ENCODE data around the gene MICAL3.

The MICAL3 gene

GRCh38 chr22:17743661-17744411 is 280.5 kb downstream of the MICAL3 start:
- no peak overlapping the region for H3K9ac ChIP-seq (ENCODE audit: low read length)
- H3K4me3 ChIP-seq (ENCODE audit: low read length) = no peak overlapping the region
- H3K4me1 ChIP-seq (ENCODE audit: control insufficient read depth, insufficient read depth, low read length) = no peaks in the 10 kb centered on the region
- no peaks in the 10 kb centered on the region for H3K36me3 ChIP-seq (ENCODE audit: control insufficient read depth, insufficient read depth, low read length, severe bottlenecking)
- no peaks in the 10 kb centered on the region for H3K9me3 ChIP-seq (ENCODE audit: control insufficient read depth, low read length)
- H3K27me3 ChIP-seq (replicated peaks; ENCODE audit: control insufficient read depth, insufficient read depth, low read length) = no peaks in the 10 kb centered on the region
- no peak for DNase-seq (ENCODE audit: low read depth)

GRCh38 chr22:17742527-17742902 is 281.8 kb downstream of the MICAL3 start:
- peak; percentile 77 for DNase-seq (ENCODE audit: low read depth)
- Histone ChIP-seq H3K4me1 (ENCODE audit: control insufficient read depth, insufficient read depth, low read length) (no peaks in the 10 kb centered on the region), H3K9ac (ENCODE audit: low read length) (no peak overlapping the region), H3K4me3 (ENCODE audit: low read length) (no peak overlapping the region), H3K27me3 (replicated peaks; ENCODE audit: control insufficient read depth, insufficient read depth, low read length) (no peaks in the 10 kb centered on the region), H3K9me3 (ENCODE audit: control insufficient read depth, low read length) (no peaks in the 10 kb centered on the region), H3K36me3 (ENCODE audit: control insufficient read depth, insufficient read depth, low read length, severe bottlenecking) (peaks cover 5% of the 10 kb centered on the region)

GRCh38 chr22:17741866-17742526 is 282.4 kb downstream of the MICAL3 start:
- no peaks in the 10 kb centered on the region for H3K27me3 ChIP-seq (replicated peaks; ENCODE audit: control insufficient read depth, insufficient read depth, low read length)
- no peaks in the 10 kb centered on the region for H3K4me1 ChIP-seq (ENCODE audit: control insufficient read depth, insufficient read depth, low read length)
- no peak overlapping the region for H3K9ac ChIP-seq (ENCODE audit: low read length)
- H3K36me3 ChIP-seq (ENCODE audit: control insufficient read depth, insufficient read depth, low read length, severe bottlenecking) = peaks cover 6% of the 10 kb centered on the region
- H3K4me3 ChIP-seq (ENCODE audit: low read length) = no peak overlapping the region
- no peaks in the 10 kb centered on the region for H3K9me3 ChIP-seq (ENCODE audit: control insufficient read depth, low read length)
- DNase-seq (ENCODE audit: low read depth) = no peak

- peaks cover 23% of the 10 kb centered on the region for H3K36me3 ChIP-seq (ENCODE audit: control insufficient read depth, insufficient read depth, low read length, severe bottlenecking)
- no peak for DNase-seq (ENCODE audit: low read depth)
- H3K4me3 ChIP-seq (ENCODE audit: low read length) = no peak overlapping the region
- no peaks in the 10 kb centered on the region for H3K27me3 ChIP-seq (replicated peaks; ENCODE audit: control insufficient read depth, insufficient read depth, low read length)
- no peak overlapping the region for H3K9ac ChIP-seq (ENCODE audit: low read length)
- H3K4me1 ChIP-seq (ENCODE audit: control insufficient read depth, insufficient read depth, low read length) = no peaks in the 10 kb centered on the region
- H3K9me3 ChIP-seq (ENCODE audit: control insufficient read depth, low read length) = no peaks in the 10 kb centered on the region
Observed at GRCh38 chr22:17739196-17739975, 285.0 kb downstream of the MICAL3 start.

- H3K27me3 ChIP-seq (replicated peaks; ENCODE audit: control insufficient read depth, insufficient read depth, low read length) = no peaks in the 10 kb centered on the region
- no peak overlapping the region for H3K4me3 ChIP-seq (ENCODE audit: low read length)
- H3K9me3 ChIP-seq (ENCODE audit: control insufficient read depth, low read length) = no peaks in the 10 kb centered on the region
- H3K36me3 ChIP-seq (ENCODE audit: control insufficient read depth, insufficient read depth, low read length, severe bottlenecking) = peaks cover 31% of the 10 kb centered on the region
- peaks cover 3% of the 10 kb centered on the region for H3K4me1 ChIP-seq (ENCODE audit: control insufficient read depth, insufficient read depth, low read length)
- DNase-seq (ENCODE audit: low read depth) = no peak
- H3K9ac ChIP-seq (ENCODE audit: low read length) = no peak overlapping the region
Observed at GRCh38 chr22:17738386-17739128, 285.8 kb downstream of the MICAL3 start.
